GM10266 (cell line): Measurements from ENCODE around the gene STAT5A.
"Not testable (repeated sequence)": the region's sequence is repeated elsewhere in the genome, so short reads cannot be mapped to it uniquely, and the experiment has no call there.

Experiments
- DNase-seq: peaks from one replicate; pipeline ENCODE4 v3.0.0; 2012; ENCODE audit errors: extremely low spot score
- CTCF ChIP-seq: IDR thresholded peaks from 2 replicates; pipeline ENCODE4 v1.5.1; 2012; ENCODE audit warnings: mild to moderate bottlenecking, low read depth; ENCODE audit not compliant: control insufficient read depth, insufficient read depth; ENCODE audit errors: missing control alignments

The STAT5A gene

GRCh38 chr17:42260318-42260717 lies 28.0 kb upstream of the STAT5A start:
- no peak for DNase-seq
- TF ChIP-seq CTCF, result no peak

GRCh38 chr17:42264366-42264765 lies 23.9 kb upstream of the STAT5A start:
- not testable (repeated sequence) for DNase-seq

GRCh38 chr17:42266462-42266861 lies 21.8 kb upstream of the STAT5A start:
- no peak for DNase-seq
- TF ChIP-seq CTCF, result no peak

GRCh38 chr17:42266918-42267766 lies 21.2 kb upstream of the STAT5A start:
- DNase-seq, result no peak
- no peak for TF ChIP-seq CTCF

GRCh38 chr17:42268236-42268635 lies 20.1 kb upstream of the STAT5A start:
- TF ChIP-seq CTCF, result no peak
- DNase-seq, result no peak

GRCh38 chr17:42270170-42270535 lies 18.1 kb upstream of the STAT5A start:
- no peak for TF ChIP-seq CTCF
- DNase-seq, result no peak

GRCh38 chr17:42270596-42270995 lies 17.7 kb upstream of the STAT5A start:
- no peak for TF ChIP-seq CTCF
- no peak for DNase-seq
